K562 (cell line): ENCODE measurements around the gene FILIP1L. TPM values are rescaled to one million over a fixed set of nuclear protein-coding genes. Genes with fewer than 3 reads are reported as not detected.

Experiments used
- ATAC-seq: fragments of 200-7000 bp; cut with Tn5 transposase; 3 replicates; pipeline ENCODE4 v1.9.1; 2020; ENCODE audit warnings: moderate library complexity
- BruUV-seq: library from RNA; stranded (reverse); fragments of 400-500 nt; replicated peaks from 2 replicates; lab custom pipeline; 2021; lab: Mats Ljungman, UMichigan
- CTCF ChIA-PET: fragments of 300-600 bp; formaldehyde crosslinking; extraction: SDS; loops from one replicate; lab custom pipeline; 2021; ENCODE audit warnings: low intra/inter-chr PET ratio; lab: Yijun Ruan, JAX
- POLR2A ChIA-PET: fragments of 300-600, 350-650 bp; sonication (Branson Sonifier 250); formaldehyde crosslinking; extraction: SDS; loops from one replicate; lab custom pipeline; 2021; ENCODE audit warnings: antibody characterized with exemption, inconsistent platforms; lab: Yijun Ruan, JAX
- DNase-seq, 4 experiments: peaks; one replicate each; pipeline versions ENCODE4 v3.0.0 to v3.0.0-alpha.2; 2011 to 2018; ENCODE audit warnings: low spot score in 3 of 4, mixed read lengths in 3 of 4; ENCODE audit errors: extremely low read depth in 1 of 4
- FAIRE-seq: peaks from 2 replicates; lab custom pipeline; 2011; peaks lifted over from hg19 to GRCh38; lab: Jason Lieb, UNC
- H2AFZ ChIP-seq: 2 replicates; pipeline ENCODE4 v1.6.0; 2011; ENCODE audit warnings: low read depth, low read length, control low read depth, inconsistent platforms
- H3K27ac ChIP-seq: fragments of 200-600 bp; 3 replicates; pipeline ENCODE4 v1.8.0; 2011; ENCODE audit warnings: low read depth, mild to moderate bottlenecking, control low read depth, inconsistent platforms, low read length, moderate library complexity, mixed read lengths; ENCODE audit errors: extremely low read depth
- H3K27me3 ChIP-seq, 2 experiments: fragments of 300-600 bp in 1 of 2; 2 replicates in 1 of 2; 3 replicates in 1 of 2; pipeline versions ENCODE4 v1.6.0 to v1.8.0; 2011; ENCODE audit warnings: inconsistent platforms in 2 of 2, low read length in 2 of 2, mild to moderate bottlenecking in 1 of 2, mixed read lengths in 1 of 2, moderate library complexity in 1 of 2; ENCODE audit not compliant: control insufficient read depth in 2 of 2, insufficient read depth in 2 of 2
- H3K36me3 ChIP-seq: fragments of 300-600 bp; 3 replicates; pipeline ENCODE4 v1.8.0; 2011; ENCODE audit warnings: mild to moderate bottlenecking, low read length, inconsistent platforms; ENCODE audit not compliant: control insufficient read depth, insufficient read depth
- H3K4me1 ChIP-seq, 2 experiments: fragments of 200-600 bp in 1 of 2; replicated peaks in 1 of 2; 2 replicates in 1 of 2; 3 replicates in 1 of 2; pipeline versions ENCODE4 v1.5.1 to v1.8.0; 2011; ENCODE audit warnings: inconsistent platforms in 2 of 2, low read length in 2 of 2, mild to moderate bottlenecking in 1 of 2, mixed read lengths in 1 of 2, moderate library complexity in 1 of 2; ENCODE audit not compliant: control insufficient read depth in 2 of 2, insufficient read depth in 2 of 2
- H3K4me2 ChIP-seq: 2 replicates; pipeline ENCODE4 v1.6.1; 2011; ENCODE audit warnings: low read length, control low read depth, inconsistent platforms, mixed read lengths; ENCODE audit not compliant: insufficient read depth
- H3K4me3 ChIP-seq: fragments of 200-600 bp; sonication (generic), shearing (Covaris generic); 2 replicates; pipeline ENCODE4 v1.5.1; 2016; ENCODE audit warnings: control low read depth, inconsistent platforms
- H3K79me2 ChIP-seq: fragments of 200-600 bp; 3 replicates; pipeline ENCODE4 v1.8.0; 2011; ENCODE audit warnings: low read length, inconsistent platforms; ENCODE audit not compliant: control insufficient read depth, insufficient read depth
- H3K9ac ChIP-seq, 2 experiments: 2 replicates each; pipeline versions ENCODE4 v1.6.0 to v1.6.1; 2011; ENCODE audit warnings: low read depth in 2 of 2, low read length in 2 of 2, control low read depth in 1 of 2, inconsistent platforms in 1 of 2, mild to moderate bottlenecking in 1 of 2, mixed read lengths in 1 of 2; ENCODE audit not compliant: insufficient read depth in 1 of 2
- H3K9me1 ChIP-seq: one replicate; pipeline ENCODE4 v1.6.0; 2011; ENCODE audit warnings: inconsistent platforms, mild to moderate bottlenecking, low read length, moderate library complexity; ENCODE audit not compliant: control insufficient read depth, insufficient read depth
- H3K9me3 ChIP-seq: replicated peaks from 2 replicates; pipeline ENCODE4 v1.5.1; 2011; ENCODE audit warnings: low read depth, low read length, inconsistent platforms; ENCODE audit not compliant: control insufficient read depth, insufficient read depth
- H4K20me1 ChIP-seq: replicated peaks from 2 replicates; pipeline ENCODE4 v1.6.1; 2011; ENCODE audit warnings: low read length, inconsistent platforms, mixed read lengths; ENCODE audit not compliant: control insufficient read depth, insufficient read depth
- CEBPG ChIP-seq, 3 experiments: fragments of 200-800 bp in 1 of 3; sonication (Bioruptor generic) in 1 of 3; sonication (generic) in 1 of 3; formaldehyde crosslinking in 1 of 3; IDR thresholded peaks in 2 of 3; conservative IDR thresholded peaks in 1 of 3; 2 replicates each; pipeline versions ENCODE4 v1.6.1 to v1.8.0; 2016 to 2022; ENCODE audit warnings: missing compliant biosample characterization in 2 of 3, missing genetic modification characterization in 2 of 3, mild to moderate bottlenecking in 1 of 3, missing genetic modification reagents in 1 of 3
- WGBS: fragments of 100-300 bp; shearing (Covaris generic); methylation state at CpG from one replicate; pipeline ENCODE4 v1.1.6; 2016; ENCODE audit warnings: low coverage, mixed read lengths; ENCODE audit not compliant: insufficient coverage; ENCODE audit errors: missing lambda C conversion rate; 5-methylcytosine and 5-hydroxymethylcytosine counted together
- in situ Hi-C: fragments of 300-500 bp; cut with MboI; formaldehyde crosslinking; loops from 4 replicates; pipeline ENCODE4 v1.15.0; 2018; ENCODE audit warnings: inconsistent platforms, mixed read lengths
- intact Hi-C: fragments of 100-400 bp; cut with micrococcal nuclease; formaldehyde crosslinking; loops from 2 replicates; pipeline ENCODE4 v1.14.2; 2022
- polyA plus RNA-seq, 8 experiments: library from polyadenylated mRNA; depleted of rRNA in 4 of 8; stranded (reverse) in 5 of 8; unstranded in 3 of 8; fragments of >200 nt; fragmentation: Nextera tagmentation in 2 of 8; fragmentation: Illumina TruSeq in 1 of 8; extraction: Ambion mirVana in 2 of 8; extraction: Trizol in 1 of 8; gene quantifications; 2 replicates each; pipeline versions ENCODE4 v1.2.1 to v1.2.3, GENCODE V29; 2011 to 2014; ENCODE audit warnings: inconsistent platforms in 1 of 8, missing spikeins in 1 of 8
- total RNA-seq, 7 experiments: library from RNA; depleted of rRNA in 6 of 7; stranded (reverse); fragments of >200 nt in 6 of 7; fragmentation: Illumina TruSeq in 2 of 7; extraction: Trizol in 2 of 7; gene quantifications; 2 replicates each; pipeline versions ENCODE4 v1.2.1 to v1.2.3, GENCODE V29; 2011 to 2021; ENCODE audit warnings: low replicate concordance in 1 of 7
- TF ChIP-seq, protein P1 (sequence below): IDR thresholded peaks from 2 replicates; pipeline ENCODE4 v1.6.1; 2011; ENCODE audit not compliant: insufficient read length; ENCODE audit errors: extremely low read depth
- TF ChIP-seq, protein P2 (sequence below), 2 experiments: fragments of 450-650 bp in 1 of 2; sonication (generic) in 1 of 2; formaldehyde crosslinking in 1 of 2; IDR thresholded peaks in 1 of 2; conservative IDR thresholded peaks in 1 of 2; 2 replicates each; pipeline versions ENCODE4 v1.6.1 to v1.8.1; 2016 to 2023; ENCODE audit warnings: mild to moderate bottlenecking in 2 of 2, moderate library complexity in 2 of 2, inconsistent platforms in 1 of 2, missing genetic modification reagents in 1 of 2

FILIP1L gene
- total and polyA plus RNA-seq, 9 of the 15 experiments (the other 6 are each of a cell fraction or from before 2014, with no cell fraction given) = 0.50 to 2.1 (median 1.1) TPM

DNA sequence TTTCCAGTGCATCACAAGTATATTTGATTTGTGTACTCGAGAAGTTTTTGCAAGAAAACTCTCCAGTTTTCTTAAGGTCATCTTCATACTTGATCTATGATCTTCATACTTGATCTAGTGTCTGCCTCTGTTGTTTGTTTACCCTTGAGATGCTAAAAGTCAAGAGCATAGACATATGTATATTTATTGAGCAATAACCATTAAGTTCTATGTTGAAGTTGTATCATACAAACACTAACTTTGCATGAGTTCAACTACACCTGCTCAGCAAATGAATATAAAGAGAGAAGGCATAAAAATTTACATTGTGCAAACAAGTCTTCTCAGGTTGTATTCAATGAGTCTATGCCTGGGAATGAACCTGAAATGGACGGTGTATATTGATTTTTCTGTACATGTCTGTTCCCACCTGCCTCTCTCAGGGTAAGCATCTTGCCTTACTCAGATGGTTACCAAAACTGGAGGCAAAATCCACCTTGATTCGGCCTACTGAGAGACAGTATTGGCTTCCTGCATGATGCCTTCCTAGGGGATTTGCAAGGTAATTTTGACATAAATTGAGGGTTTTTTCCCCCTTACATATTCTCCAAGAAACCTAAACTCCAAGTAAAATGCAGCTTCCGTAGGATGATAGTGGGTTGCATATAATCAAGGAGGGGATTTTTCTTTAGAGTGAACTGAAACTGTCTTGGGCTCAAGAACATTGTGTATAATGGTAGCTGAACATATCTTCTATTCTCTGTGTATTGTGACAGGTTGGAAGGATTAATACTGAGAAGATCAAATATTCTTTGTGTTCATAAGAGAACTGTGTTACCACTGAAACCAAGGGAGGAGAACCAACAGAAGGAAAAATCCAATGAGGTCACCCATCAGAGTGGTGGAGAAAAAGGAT is 110.4 kb downstream of the FILIP1L start:
- H3K27me3 ChIP-seq = no peaks in the 10 kb centered on the region

More for the DNA sequence above, 110.4 kb downstream of the FILIP1L start:
- DNase-seq = no peak
- H4K20me1 ChIP-seq = 0 out of 2 replicates have a peak, but pooled peaks cover 4% of the 10 kb centered on the region
- TF ChIP-seq CEBPG (CRISPR knock-in tag; IDR thresholded peaks at IDR 0.05) (no peak), CEBPG (tag; conservative IDR thresholded peaks at IDR 0.05 in 1 of 2, IDR thresholded peaks at IDR 0.05 in 1 of 2) (0 out of 4 replicates have a peak, but pooled peaks of 1 of the 2 experiments have one; percentile 11)
- TF ChIP-seq, protein P1, sequence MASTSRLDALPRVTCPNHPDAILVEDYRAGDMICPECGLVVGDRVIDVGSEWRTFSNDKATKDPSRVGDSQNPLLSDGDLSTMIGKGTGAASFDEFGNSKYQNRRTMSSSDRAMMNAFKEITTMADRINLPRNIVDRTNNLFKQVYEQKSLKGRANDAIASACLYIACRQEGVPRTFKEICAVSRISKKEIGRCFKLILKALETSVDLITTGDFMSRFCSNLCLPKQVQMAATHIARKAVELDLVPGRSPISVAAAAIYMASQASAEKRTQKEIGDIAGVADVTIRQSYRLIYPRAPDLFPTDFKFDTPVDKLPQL = no peak
- TF ChIP-seq, protein P2, sequence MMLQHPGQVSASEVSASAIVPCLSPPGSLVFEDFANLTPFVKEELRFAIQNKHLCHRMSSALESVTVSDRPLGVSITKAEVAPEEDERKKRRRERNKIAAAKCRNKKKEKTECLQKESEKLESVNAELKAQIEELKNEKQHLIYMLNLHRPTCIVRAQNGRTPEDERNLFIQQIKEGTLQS (IDR thresholded peaks at IDR 0.05) = no peak
- TF ChIP-seq, protein P2 (CRISPR knock-in tag; conservative IDR thresholded peaks at IDR 0.05) = no peak
- no peak overlapping the region for H3K4me3 ChIP-seq
- H3K4me1 ChIP-seq = peaks cover 0 to 11% of the 10 kb centered on the region in 2 experiments; a peak in 3 of 5 replicates
- no peak for FAIRE-seq
- intact Hi-C loops = loop anchor here (10.0 kb wide), 2 partner anchors 61 to 159 kb away; no protein-coding TSS in a partner anchor
- H3K79me2 ChIP-seq = no peaks in the 10 kb centered on the region; the same call in 2 of the 3 replicates
- H3K9me3 ChIP-seq = no peaks in the 10 kb centered on the region
- H3K27ac ChIP-seq = no peak overlapping the region
- ChIA-PET CTCF (no interaction called here), POLR2A (no interaction called here)
- no peaks in the 10 kb centered on the region for H3K36me3 ChIP-seq
- 91% methylated on average over 4 of the region's 4 CpGs for WGBS
- in situ Hi-C loops = no loop called here
- H2AFZ ChIP-seq = no peak overlapping the region
- no peaks in the 10 kb centered on the region for H3K9me1 ChIP-seq
- no peak for ATAC-seq
- no TSS peak for BruUV-seq
- H3K9ac ChIP-seq = no peak overlapping the region
- H3K4me2 ChIP-seq = no peak overlapping the region
